Smooth muscle cell of the brain vasculature (primary cell): ENCODE measurements around the gene PRDX2.

Experiments used
- DNase-seq: peaks from one replicate; pipeline ENCODE4 v3.0.0-alpha.2; 2012; ENCODE audit warnings: low read depth, low spot score

PRDX2 gene

DNA sequence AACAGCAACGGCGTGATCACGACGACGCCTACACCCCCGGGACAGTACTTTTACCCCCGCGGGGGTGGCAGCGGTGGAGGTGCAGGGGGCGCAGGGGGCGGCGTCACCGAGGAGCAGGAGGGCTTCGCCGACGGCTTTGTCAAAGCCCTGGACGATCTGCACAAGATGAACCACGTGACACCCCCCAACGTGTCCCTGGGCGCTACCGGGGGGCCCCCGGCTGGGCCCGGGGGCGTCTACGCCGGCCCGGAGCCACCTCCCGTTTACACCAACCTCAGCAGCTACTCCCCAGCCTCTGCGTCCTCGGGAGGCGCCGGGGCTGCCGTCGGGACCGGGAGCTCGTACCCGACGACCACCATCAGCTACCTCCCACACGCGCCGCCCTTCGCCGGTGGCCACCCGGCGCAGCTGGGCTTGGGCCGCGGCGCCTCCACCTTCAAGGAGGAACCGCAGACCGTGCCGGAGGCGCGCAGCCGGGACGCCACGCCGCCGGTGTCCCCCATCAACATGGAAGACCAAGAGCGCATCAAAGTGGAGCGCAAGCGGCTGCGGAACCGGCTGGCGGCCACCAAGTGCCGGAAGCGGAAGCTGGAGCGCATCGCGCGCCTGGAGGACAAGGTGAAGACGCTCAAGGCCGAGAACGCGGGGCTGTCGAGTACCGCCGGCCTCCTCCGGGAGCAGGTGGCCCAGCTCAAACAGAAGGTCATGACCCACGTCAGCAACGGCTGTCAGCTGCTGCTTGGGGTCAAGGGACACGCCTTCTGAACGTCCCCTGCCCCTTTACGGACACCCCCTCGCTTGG is 9.3 kb downstream of the PRDX2 start:
- no peak for DNase-seq

DNA sequence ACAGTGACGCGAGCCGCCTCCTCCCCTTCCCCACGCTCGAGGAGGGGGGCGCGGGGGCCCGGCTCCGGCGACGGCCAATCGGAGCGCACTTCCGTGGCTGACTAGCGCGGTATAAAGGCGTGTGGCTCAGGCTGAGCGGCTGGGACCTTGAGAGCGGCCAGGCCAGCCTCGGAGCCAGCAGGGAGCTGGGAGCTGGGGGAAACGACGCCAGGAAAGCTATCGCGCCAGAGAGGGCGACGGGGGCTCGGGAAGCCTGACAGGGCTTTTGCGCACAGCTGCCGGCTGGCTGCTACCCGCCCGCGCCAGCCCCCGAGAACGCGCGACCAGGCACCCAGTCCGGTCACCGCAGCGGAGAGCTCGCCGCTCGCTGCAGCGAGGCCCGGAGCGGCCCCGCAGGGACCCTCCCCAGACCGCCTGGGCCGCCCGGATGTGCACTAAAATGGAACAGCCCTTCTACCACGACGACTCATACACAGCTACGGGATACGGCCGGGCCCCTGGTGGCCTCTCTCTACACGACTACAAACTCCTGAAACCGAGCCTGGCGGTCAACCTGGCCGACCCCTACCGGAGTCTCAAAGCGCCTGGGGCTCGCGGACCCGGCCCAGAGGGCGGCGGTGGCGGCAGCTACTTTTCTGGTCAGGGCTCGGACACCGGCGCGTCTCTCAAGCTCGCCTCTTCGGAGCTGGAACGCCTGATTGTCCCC is 10.1 kb downstream of the PRDX2 start, which contains the start of gene JUNB:
JUNB (plus strand) TSS at position 142 of the 706 bp plus-strand sequence; CDS start at position 428, 286 bp downstream.
- peak; percentile 85 for DNase-seq

DNA sequence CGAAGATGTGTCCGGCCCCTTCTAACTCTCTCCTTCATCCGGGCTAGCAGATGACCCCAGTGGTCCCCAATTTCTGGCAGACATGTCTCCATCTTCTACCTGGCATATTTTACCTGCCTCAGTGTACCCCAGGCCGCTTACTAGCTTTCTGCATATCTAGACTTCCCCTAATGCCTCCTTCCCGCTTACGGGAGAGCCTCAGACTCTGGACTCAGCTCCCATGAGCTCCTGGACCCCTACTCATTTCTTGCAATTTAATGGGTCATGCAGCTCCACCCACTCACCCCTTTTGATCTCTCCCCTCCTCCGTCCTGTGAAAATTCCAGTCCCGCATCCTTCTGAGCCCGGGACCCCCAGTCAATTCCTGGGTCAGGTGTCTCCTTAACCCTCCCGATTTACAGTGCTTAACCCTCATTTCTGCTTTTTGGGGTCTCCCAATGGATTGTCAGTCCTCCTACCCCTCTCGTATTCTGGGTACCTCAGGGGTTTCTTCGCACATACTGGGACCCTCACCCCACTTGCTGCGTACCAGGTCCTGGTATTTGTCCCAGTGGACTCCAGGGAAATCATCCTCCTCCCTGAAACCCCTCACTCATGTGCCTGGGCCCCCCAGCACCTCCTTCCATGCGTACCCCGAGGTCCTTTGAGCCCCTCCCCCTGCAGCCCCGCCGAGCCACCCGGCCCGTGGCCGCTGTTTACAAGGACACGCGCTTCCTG is 10.8 kb downstream of the PRDX2 start:
- no peak for DNase-seq

DNA sequence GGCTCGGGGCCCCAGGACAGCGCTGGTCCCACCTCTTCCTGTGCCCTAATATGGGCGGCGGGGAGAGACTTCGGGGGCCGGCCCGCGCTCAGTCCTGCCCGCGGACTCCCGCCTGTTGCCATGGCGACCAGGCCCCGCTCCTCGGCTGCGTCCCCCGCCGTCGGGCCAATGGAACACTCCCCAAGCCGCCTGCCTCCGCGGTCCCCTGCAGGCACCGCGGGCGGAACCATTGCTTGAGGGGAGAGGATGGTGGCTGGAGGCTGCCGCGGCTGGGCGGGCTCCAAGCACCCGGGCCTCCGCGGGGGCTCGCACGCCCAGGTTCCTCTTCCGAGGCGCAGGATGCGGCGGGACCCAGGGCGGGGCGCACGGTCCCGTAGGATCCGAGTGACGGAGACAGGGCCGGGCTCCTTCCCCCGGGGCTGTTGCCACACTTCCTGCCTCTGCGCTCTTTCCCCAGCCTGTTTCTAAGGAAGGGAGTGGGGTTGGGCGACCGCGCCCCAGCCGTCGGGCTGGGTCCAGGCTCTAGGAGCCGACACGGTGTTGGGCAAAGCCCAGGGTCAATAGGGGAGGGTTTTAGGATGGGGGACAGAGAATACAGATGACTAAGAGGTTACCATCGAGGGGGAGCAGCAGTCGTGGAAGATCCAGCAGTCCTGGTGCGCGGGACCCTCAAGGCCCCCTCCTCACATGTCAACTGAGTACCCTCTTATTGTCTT is 11.5 kb downstream of the PRDX2 start:
- DNase-seq = no peak

DNA sequence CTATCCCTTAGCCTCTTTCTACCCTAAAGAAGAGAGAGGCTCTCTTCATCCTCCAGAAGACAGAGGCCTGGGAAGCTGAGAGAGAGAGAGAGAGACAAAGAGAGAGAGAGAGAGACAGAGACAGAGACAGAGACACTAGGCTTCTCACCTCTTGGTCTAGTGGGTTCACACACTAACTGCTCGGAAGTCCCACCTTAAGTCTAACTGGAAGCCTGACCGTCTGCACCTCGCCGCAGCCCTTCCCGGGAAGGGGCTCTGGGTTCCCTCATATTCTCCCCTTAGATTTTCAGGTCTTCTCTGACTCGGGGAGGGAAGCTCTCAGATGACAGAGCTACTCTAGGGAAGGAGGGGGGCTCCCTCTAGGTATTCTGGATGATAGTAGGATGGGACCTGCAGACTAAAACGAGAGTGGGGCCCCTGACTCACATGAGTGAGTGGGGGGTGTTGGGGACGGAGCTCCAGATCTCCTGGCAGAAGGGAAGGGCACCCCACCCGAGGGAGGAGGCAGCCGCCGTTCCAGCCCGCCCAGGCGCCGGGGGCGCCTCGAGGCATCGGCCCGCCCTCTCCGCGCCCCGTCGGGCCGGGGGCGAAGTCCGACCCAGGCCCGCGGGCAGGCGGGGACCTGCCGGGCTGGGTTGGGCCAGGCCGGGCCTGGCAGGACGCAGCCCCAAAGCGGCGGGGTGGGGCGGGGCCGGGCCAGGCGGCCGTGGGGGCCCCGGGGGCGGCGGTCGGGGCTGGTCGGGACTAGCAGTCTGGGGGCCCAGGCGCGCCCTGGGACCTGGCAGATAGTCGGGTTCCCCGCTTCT is 12.3 kb downstream of the PRDX2 start:
- DNase-seq = no peak

DNA sequence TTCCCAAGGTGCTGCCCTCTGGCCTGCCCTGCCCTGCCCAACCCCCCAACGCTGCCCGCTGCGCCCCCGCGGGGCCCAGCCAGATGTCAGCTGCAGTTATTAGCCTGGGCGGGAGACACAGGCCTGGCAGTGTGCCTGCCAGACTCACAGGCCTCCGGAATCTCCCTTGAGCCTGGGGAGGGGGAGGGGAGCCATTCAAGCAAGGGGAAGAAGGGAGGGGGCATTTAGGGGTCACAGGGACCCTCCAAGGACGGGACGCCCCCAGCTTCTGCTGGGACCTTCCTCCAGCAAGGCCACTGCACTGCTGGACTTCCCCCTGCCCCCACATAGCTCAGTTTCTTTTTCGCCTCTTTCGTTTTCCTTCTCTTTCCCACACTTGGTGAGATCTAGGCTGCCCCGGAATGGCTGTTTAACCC is 12.9 kb downstream of the PRDX2 start:
- no peak for DNase-seq

DNA sequence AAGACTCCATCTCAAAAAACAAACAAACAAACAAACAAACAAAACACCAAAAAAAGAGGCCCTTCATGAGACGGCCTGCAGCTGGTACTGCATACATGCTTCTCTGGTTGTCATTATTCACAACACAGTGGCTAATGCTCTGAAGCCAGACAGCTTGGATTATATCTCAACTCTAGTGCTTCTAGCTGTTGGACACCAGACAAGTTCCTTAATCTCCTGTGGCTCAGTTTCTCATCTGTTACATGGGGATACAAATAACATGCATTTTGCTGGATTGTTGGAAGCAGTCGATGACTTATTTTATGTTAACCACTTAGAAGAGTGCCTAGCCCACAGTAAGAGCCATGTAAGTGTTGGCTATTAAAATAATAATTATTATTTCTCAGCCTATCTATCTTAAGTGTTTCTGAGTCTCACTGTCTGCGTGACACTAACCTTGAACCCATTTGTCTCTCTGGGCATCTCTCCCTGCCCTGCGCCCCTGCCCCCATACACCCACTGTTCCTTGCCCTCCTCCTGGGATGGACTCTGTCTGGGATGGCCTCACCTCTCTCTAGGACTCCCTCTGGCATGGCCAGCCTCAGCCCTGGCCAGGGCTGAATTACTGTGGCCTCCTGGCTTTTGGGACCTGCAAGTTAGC is 13.4 kb downstream of the PRDX2 start:
- no peak for DNase-seq

DNA sequence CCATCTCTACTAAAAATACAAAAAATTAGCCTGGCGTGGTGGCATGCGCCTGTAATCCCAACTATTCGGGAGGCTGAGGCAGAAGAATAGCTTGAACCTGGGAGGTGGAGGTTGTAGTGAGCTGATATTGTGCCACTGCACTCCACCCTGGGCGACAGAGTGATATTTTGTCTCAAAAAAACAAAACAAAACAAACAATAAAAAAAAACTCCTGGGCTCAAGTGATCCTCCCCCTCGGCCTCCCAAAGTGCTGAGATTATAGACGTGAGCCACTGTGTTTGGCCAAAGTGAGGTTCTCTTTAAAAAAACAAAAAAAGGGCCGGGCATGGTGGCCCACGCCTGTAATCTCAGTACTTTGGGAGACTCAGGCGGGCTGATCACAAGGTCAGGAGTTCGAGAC is 14.1 kb downstream of the PRDX2 start:
- DNase-seq = no peak

DNA sequence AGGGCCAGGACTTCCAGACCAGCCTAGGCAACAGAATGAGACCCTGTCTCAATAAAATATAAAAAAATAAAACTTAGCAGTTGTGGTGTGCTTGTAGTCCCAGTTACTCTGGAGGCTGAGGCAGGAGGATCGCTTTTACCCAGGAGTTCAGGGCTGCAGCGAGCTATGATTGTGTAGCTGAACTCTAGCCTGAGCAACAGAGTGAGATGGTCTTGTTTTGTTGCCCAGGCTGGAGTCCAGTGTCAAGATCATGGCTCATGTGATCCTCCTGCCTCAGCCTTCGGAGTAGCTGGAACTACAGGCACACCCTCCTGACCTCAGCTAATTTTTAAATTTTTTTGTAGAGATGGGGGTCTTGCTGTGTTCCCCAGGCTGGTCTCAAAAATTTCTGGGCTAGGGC is 14.6 kb downstream of the PRDX2 start:
- DNase-seq = no peak

DNA sequence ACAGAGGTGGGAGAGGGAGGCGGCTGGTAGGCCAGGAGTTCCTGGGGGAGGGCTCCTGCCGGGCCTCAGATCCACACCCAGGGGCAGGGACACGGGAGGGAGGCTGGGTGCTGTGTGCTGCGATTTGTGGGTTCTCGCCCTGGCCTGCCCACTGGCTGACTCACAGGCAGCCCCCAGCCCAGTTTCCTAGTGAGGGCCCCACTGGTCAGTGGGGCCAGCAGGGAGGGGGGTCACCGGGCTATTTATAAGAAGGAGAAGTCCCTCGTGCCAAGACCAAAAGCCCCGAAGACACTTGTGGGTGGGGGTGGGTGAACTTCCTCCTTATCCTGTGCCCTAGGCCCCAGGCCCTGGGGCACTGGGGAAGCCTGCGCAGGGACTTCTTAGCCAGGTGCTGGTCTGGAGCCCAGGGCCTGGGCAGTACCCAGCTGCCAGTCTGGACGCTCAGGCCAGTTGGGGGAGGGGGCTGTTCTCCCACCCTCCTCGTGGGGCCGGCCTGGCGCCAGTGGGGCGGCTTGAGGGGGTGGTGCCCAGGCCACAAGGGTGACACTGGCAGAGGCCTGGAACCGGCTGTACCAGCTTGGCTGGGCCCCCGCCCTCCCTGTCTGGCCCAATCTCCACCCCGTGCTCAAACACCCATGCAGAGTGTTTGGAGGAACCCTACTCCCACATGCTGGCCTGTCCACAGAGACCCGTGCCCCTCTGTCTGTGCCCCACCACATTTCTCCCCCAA is 15.3 kb downstream of the PRDX2 start:
- DNase-seq = no peak

DNA sequence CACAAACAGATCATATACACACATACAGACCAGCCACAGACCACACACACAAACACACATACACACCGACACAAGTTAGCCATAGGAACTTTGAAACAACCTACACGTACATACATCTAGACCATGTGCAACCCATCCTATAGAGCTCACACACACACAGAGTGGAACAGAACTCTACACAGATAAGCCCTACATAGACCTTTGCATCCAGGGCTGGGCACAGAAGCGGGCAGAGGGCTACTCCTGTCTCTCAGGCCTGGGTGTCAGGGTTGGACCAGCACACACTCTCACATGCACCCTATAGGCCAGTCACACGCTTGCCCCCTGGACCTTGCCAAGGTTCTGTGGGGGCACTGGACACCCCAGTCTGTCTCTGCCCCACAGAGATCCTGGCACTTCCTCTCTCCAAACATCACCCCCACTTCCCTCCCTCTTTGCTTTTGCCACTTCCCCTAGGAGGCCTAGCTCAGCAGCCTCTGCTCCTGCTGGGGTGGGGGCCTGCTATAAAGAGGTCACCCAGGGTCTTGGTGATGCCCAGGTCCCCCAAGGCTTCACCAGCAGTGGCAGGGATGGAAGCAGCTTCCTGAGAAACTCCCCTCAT is 16.1 kb downstream of the PRDX2 start:
- DNase-seq = no peak

DNA sequence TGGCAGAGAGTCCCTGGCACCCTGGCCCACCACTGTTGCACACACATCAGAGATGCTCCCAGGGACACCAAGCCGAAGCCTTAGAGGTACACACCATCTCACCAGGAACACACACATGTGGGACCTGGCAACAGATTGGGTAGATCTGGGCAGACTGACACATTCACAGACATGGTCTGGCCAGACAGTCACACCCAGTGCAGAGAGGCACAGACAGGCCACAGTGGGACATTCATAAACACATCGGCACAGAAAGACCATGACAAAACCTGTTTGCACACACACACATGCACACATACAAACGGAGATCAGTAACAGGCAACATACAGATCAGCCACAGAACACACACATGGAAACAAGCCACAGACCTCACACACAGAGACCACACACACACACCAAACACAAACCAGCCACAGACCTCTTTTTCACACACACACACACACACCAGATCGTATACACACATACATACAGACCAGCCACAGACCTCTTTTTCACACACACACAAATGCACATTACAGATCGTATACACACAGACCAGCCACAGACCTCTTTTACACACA is 16.6 kb downstream of the PRDX2 start:
- no peak for DNase-seq

DNA sequence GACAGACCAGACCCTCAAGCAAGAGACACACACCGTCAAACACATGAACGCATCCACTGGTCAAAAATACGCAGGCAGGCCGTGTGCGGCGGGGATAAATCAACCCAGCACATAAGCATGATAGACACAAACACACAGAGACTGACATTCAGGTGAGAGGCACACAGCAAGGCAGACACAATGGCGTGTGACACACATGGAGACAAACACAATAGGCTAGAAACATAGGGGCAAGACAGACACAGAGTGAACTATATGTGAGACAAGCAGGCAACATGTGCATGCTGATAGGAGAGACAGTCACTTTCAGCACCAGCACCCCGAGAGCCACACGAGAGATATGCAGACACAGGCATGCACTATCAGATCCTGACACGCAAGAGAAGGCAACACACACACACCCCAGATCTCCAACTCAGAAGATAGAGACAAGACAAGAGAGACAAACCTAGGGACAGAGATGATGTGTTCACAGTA is 17.2 kb downstream of the PRDX2 start:
- DNase-seq = no peak

DNA sequence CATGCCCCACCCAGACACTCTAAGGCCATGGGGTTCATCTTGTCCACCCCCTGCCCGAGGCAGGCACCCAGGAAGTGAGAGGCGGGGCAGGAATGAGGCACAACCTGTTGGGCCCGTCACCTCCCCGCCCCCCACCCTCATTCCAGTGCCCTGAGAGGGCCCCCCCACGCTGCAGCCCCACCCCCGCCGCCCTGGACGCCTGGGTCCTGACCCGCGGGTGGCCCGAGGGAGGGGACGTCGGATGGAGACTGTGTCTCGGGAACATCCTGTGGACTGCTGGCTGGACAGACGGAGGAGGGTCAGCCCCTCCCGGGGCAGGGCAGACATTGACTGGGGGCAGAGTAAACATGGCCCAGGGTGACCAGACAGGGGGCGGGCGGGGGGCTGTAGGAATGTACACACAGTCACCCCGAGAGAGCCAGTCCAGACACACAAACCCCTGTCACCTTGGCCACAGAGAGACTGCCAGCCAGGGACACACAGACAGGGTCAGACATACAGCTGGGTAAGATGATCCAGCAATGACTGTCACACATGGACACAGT is 17.7 kb downstream of the PRDX2 start:
- no peak for DNase-seq

DNA sequence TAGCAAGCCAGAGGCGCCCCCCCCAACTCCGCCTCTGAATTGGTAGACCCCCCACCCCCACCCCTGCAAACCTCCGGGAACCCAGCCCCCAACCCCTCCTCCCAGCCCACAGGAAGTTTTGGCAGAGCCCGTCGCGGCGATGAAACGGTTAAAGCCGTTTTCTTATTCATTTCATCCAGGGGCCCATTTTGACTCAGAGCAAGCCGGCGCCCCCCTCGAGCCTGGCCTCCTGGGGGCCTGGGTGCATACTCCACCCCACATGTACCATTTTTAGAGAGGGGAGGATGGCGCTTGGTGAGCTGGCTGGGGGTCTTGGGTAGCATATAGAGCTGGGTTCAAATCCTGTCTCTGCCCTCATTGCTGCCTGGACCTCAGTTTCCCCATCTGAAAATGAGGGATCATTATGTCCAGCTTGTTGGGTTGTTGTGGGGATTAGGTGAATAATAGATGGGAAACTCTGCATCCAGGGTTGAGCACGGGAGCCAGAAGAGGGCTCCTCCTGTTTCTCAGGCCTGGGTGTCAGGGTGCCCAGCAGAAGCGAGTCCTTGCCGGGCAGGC is 18.2 kb downstream of the PRDX2 start:
- DNase-seq = no peak

DNA sequence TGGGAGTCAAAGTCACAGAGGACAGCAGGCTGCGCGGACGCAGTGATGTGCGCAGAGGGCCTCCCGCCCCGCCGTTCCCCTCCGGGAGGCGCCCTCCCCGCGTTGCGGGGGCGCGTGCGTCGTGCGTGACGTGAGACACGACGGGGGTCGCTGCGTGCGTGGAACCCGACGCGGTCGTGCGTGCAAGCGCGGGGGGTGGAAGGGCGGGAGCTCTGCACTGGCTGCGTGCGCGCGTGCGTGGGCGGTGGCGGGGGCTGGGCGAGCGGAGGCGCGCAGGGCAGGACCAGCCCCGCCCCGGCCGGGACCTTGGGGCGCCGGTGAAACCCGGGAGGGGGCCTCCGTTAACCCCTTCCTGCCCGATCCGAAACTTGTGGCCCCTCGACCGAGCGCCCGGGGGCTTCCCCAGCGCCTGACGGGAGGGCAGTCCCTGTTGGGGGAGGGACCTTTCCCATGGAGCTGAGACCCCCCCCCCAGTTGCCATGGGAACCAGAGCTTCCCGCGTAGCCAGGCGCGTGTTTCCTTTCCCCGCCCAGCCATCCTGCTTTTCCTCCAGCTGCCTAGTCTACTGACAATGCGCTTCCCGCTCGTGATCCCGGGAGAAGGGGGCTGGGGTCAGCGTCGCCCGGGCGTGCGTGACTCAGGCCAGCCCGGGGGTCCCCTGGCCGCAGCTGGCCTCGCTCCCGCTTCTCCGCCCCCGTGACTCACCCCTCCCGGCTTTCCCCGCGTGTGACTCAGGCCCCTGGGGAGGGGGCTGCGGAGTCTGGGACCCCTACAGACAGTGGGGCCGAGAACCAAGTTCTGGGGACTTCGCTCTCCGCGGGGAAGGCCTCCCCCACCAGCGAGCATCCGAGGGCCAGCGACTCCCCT is 18.9 kb downstream of the PRDX2 start:
- DNase-seq = no peak

DNA sequence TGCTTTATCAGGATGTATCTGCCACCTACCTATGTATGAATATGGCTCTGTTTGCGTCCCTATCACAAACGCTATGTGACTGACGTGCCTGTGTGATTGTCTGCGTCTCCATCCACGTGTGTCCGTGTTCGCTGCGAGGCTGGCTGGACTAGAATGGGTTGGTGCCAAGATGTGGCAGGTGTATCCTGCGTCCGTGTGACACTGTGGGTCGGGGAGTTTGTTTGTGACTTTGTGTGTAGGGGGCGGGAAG is 19.5 kb downstream of the PRDX2 start:
- no peak for DNase-seq
